C4-2B (cell line): ENCODE data around the gene AGPS.

ENCODE experiments used
- ZFX ChIP-seq: fragments of 450-650 bp; IDR thresholded peaks from 2 replicates; pipeline ENCODE4 v1.6.1; 2017
- TF ChIP-seq, protein P1 (sequence below): fragments of 450-650 bp; conservative IDR thresholded peaks from 2 replicates; pipeline ENCODE4 v1.5.1; 2017; ENCODE audit warnings: mild to moderate bottlenecking

- TF ChIP-seq, protein P1, sequence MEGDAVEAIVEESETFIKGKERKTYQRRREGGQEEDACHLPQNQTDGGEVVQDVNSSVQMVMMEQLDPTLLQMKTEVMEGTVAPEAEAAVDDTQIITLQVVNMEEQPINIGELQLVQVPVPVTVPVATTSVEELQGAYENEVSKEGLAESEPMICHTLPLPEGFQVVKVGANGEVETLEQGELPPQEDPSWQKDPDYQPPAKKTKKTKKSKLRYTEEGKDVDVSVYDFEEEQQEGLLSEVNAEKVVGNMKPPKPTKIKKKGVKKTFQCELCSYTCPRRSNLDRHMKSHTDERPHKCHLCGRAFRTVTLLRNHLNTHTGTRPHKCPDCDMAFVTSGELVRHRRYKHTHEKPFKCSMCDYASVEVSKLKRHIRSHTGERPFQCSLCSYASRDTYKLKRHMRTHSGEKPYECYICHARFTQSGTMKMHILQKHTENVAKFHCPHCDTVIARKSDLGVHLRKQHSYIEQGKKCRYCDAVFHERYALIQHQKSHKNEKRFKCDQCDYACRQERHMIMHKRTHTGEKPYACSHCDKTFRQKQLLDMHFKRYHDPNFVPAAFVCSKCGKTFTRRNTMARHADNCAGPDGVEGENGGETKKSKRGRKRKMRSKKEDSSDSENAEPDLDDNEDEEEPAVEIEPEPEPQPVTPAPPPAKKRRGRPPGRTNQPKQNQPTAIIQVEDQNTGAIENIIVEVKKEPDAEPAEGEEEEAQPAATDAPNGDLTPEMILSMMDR = no peak
- no peak for TF ChIP-seq ZFX
Observed at GRCh38 chr2:177535958-177536504, 143.5 kb downstream of the AGPS start.
